Mesodermal cell (in vitro differentiated cells): ENCODE results near the gene STAT1.
"Not testable (repeated sequence)": the region's sequence is repeated elsewhere in the genome, so short reads cannot be mapped to it uniquely, and the experiment has no call there.

ENCODE experiments used
- H3K27ac ChIP-seq: 2 replicates; pipeline ENCODE4 v1.7.0; 2013; ENCODE audit warnings: mild to moderate bottlenecking, low read depth, low read length, moderate library complexity; ENCODE audit not compliant: severe bottlenecking
- H3K36me3 ChIP-seq: 2 replicates; pipeline ENCODE4 v1.7.1; 2013; ENCODE audit warnings: mild to moderate bottlenecking, low read length, moderate library complexity; ENCODE audit not compliant: control insufficient read depth, insufficient read depth
- H3K4me1 ChIP-seq: one replicate; pipeline ENCODE4 v1.7.1; 2013; ENCODE audit warnings: mild to moderate bottlenecking, low read length; ENCODE audit not compliant: insufficient read depth, control insufficient read depth, poor library complexity, severe bottlenecking
- H3K4me3 ChIP-seq: 2 replicates; pipeline ENCODE4 v1.7.0; 2013; ENCODE audit warnings: low read length, control low read depth, mild to moderate bottlenecking; ENCODE audit not compliant: insufficient read depth, poor library complexity, severe bottlenecking; ENCODE audit errors: extremely low read depth
- H3K9me3 ChIP-seq: 2 replicates; pipeline ENCODE4 v1.7.1; 2013; ENCODE audit warnings: mild to moderate bottlenecking, low read length, moderate library complexity; ENCODE audit not compliant: control insufficient read depth
- WGBS, 2 experiments: methylation state at CpG; one replicate each; pipeline ENCODE4 v1.1.5; 2013; ENCODE audit warnings: missing lambda C conversion rate in 2 of 2; ENCODE audit not compliant: insufficient coverage in 2 of 2; 5-methylcytosine and 5-hydroxymethylcytosine counted together

STAT1 gene

GRCh38 chr2:190972213-190972612 lies 41.8 kb downstream of the STAT1 start:
- Histone ChIP-seq H3K4me3 (no peak overlapping the region), H3K36me3 (peaks cover 64% of the 10 kb centered on the region), H3K4me1 (peaks cover 7% of the 10 kb centered on the region), H3K9me3 (no peaks in the 10 kb centered on the region), H3K27ac (no peak overlapping the region)
- WGBS, 2 experiments = 88 to 95% methylated on average over 1 to 2 of the region's 2 CpGs

GRCh38 chr2:190970873-190971506 lies 43.0 kb downstream of the STAT1 start:
- WGBS, 2 experiments = 84 to 86% methylated on average over 2 to 3 of the region's 5 CpGs
- Histone ChIP-seq H3K4me3 (no peak overlapping the region), H3K36me3 (peaks cover 54% of the 10 kb centered on the region), H3K9me3 (no peaks in the 10 kb centered on the region), H3K4me1 (peaks cover 7% of the 10 kb centered on the region), H3K27ac (no peak overlapping the region)

GRCh38 chr2:190970160-190970559 lies 43.8 kb downstream of the STAT1 start:
- Histone ChIP-seq H3K4me3 (no peak overlapping the region), H3K9me3 (no peaks in the 10 kb centered on the region), H3K36me3 (peaks cover 46% of the 10 kb centered on the region), H3K27ac (no peak overlapping the region), H3K4me1 (peaks cover 7% of the 10 kb centered on the region)
- WGBS, 2 experiments = 82 to 100% methylated on average over 2 to 3 of the region's 3 CpGs

- no peaks in the 10 kb centered on the region for H3K9me3 ChIP-seq
- H3K36me3 ChIP-seq = peaks cover 38% of the 10 kb centered on the region
- H3K4me3 ChIP-seq = no peak overlapping the region
- H3K4me1 ChIP-seq = no peaks in the 10 kb centered on the region
- H3K27ac ChIP-seq = no peak overlapping the region
- WGBS, 2 experiments = no CpG with 5 or more reads among the region's 2 CpGs
These were observed 45.4 kb downstream of the STAT1 start for GRCh38 chr2:190968522-190968921.

GRCh38 chr2:190965580-190966222 lies 48.3 kb downstream of the STAT1 start:
- Histone ChIP-seq H3K27ac (no peak overlapping the region), H3K4me3 (no peak overlapping the region), H3K4me1 (no peaks in the 10 kb centered on the region), H3K36me3 (peaks cover 31% of the 10 kb centered on the region), H3K9me3 (no peaks in the 10 kb centered on the region)
- WGBS, 2 experiments = 100% methylated on average over 1 to 2 of the region's 2 CpGs

GRCh38 chr2:190964170-190964795 lies 49.7 kb downstream of the STAT1 start:
- 93 to 100% methylated on average over 2 to 3 of the region's 6 CpGs for WGBS, 2 experiments
- peaks cover 21% of the 10 kb centered on the region for H3K36me3 ChIP-seq
- H3K27ac ChIP-seq = no peak overlapping the region

GRCh38 chr2:190963088-190963487 lies 50.9 kb downstream of the STAT1 start:
- no peaks in the 10 kb centered on the region for H3K9me3 ChIP-seq
- peaks cover 21% of the 10 kb centered on the region for H3K36me3 ChIP-seq
- no peak overlapping the region for H3K27ac ChIP-seq
- no CpG with 5 or more reads among the region's 2 CpGs for WGBS, 2 experiments
- H3K4me1 ChIP-seq = no peaks in the 10 kb centered on the region
- H3K4me3 ChIP-seq = no peak overlapping the region

More at GRCh38 chr2:190964170-190964795, 49.7 kb downstream of the STAT1 start:
- Histone ChIP-seq H3K4me1 (no peaks in the 10 kb centered on the region), H3K4me3 (no peak overlapping the region), H3K9me3 (no peaks in the 10 kb centered on the region)

- WGBS, 2 experiments = 100% methylated on average over 2 of the region's 2 CpGs; no CpG with 5 or more reads in 1 of the 2 experiments
- no peak overlapping the region for H3K4me3 ChIP-seq
These were observed 52.0 kb downstream of the STAT1 start for GRCh38 chr2:190961918-190962487.

GRCh38 chr2:190961117-190961516 lies 52.9 kb downstream of the STAT1 start:
- not testable (repeated sequence) for H3K27ac ChIP-seq, H3K4me3 ChIP-seq, H3K9me3 ChIP-seq, H3K4me1 ChIP-seq
- WGBS, 2 experiments = 85 to 98% methylated on average over 4 to 5 of the region's 5 CpGs
- H3K36me3 ChIP-seq = peaks cover 21% of the 10 kb centered on the region

More at GRCh38 chr2:190961918-190962487, 52.0 kb downstream of the STAT1 start:
- H3K27ac ChIP-seq = peak overlapping the region; percentile 8
- no peaks in the 10 kb centered on the region for H3K9me3 ChIP-seq
- no peaks in the 10 kb centered on the region for H3K4me1 ChIP-seq
- H3K36me3 ChIP-seq = peaks cover 21% of the 10 kb centered on the region

GRCh38 chr2:190959911-190960788 lies 53.8 kb downstream of the STAT1 start:
- Histone ChIP-seq H3K27ac (no peak overlapping the region), H3K4me3 (no peak overlapping the region), H3K9me3 (no peaks in the 10 kb centered on the region), H3K36me3 (peaks cover 21% of the 10 kb centered on the region), H3K4me1 (no peaks in the 10 kb centered on the region)
- 100% methylated on average over 2 of the region's 5 CpGs for WGBS, 2 experiments
